22Rv1 (cell line): ENCODE results near the gene SCARF1.

Experiments used
- H3K27ac ChIP-seq: fragments of 450-650 bp; 2 replicates; pipeline ENCODE4 v1.5.1; 2017
- CTCF ChIP-seq: fragments of 450-650 bp; IDR thresholded peaks from 2 replicates; pipeline ENCODE4 v1.5.1; 2017; ENCODE audit warnings: mild to moderate bottlenecking
- ZFX ChIP-seq: fragments of 450-650 bp; IDR thresholded peaks from 2 replicates; pipeline ENCODE4 v1.6.1; 2017; ENCODE audit warnings: antibody characterized with exemption, borderline replicate concordance

The SCARF1 gene

GRCh38 chr17:1638624-1639300 lies 6.8 kb downstream of the SCARF1 start:
- TF ChIP-seq CTCF: no peak
- no peak for TF ChIP-seq ZFX

GRCh38 chr17:1638171-1638590 lies 7.4 kb downstream of the SCARF1 start:
- TF ChIP-seq ZFX: no peak
- no peak for TF ChIP-seq CTCF
- H3K27ac ChIP-seq: no peak overlapping the region

More at GRCh38 chr17:1638624-1639300, 6.8 kb downstream of the SCARF1 start:
- no peak overlapping the region for H3K27ac ChIP-seq

GRCh38 chr17:1636732-1637285 lies 8.7 kb downstream of the SCARF1 start:
- TF ChIP-seq ZFX (no peak), CTCF (no peak)
- H3K27ac ChIP-seq: no peak overlapping the region

GRCh38 chr17:1635675-1636465 lies 9.7 kb downstream of the SCARF1 start:
- TF ChIP-seq ZFX (no peak), CTCF (no peak)
- H3K27ac ChIP-seq: no peak overlapping the region

GRCh38 chr17:1634841-1635650 lies 10.5 kb downstream of the SCARF1 start:
- H3K27ac ChIP-seq: no peak overlapping the region
- TF ChIP-seq ZFX: no peak
- no peak for TF ChIP-seq CTCF

GRCh38 chr17:1630662-1631061 lies 14.9 kb downstream of the SCARF1 start:
- H3K27ac ChIP-seq: no peak overlapping the region
- TF ChIP-seq CTCF: no peak
- no peak for TF ChIP-seq ZFX
